SK-N-SH (cell line): ENCODE measurements around the gene ARFRP1. TPM values are rescaled to one million over a fixed set of nuclear protein-coding genes. Genes with fewer than 3 reads are reported as not detected.

Experiments used
- CTCF ChIA-PET: fragments of 300-600, 350-600 bp; formaldehyde crosslinking; extraction: SDS; loops from one replicate; lab custom pipeline; 2021; lab: Yijun Ruan, JAX
- POLR2A ChIA-PET: fragments of 350-600 bp; sonication (Branson Sonifier 250); formaldehyde crosslinking; extraction: SDS; loops from one replicate; lab custom pipeline; 2020; ENCODE audit warnings: antibody characterized with exemption, inconsistent platforms; lab: Yijun Ruan, JAX
- DNase-seq: peaks from one replicate; pipeline ENCODE4 v3.0.0; 2012
- H2AFZ ChIP-seq: fragments of 200-600 bp; sonication (generic); 2 replicates; pipeline ENCODE4 v1.8.1; 2016; ENCODE audit warnings: antibody characterized with exemption, mild to moderate bottlenecking, low read depth
- H3F3A ChIP-seq: fragments of 200-600 bp; sonication (generic); replicated peaks from 2 replicates; pipeline ENCODE3; 2016; ENCODE audit warnings: antibody characterized with exemption, mild to moderate bottlenecking; ENCODE audit not compliant: insufficient read depth
- H3K27ac ChIP-seq, 2 experiments: fragments of 200-500 bp in 1 of 2; fragments of 200-600 bp in 1 of 2; sonication (Bioruptor generic) in 1 of 2; sonication (generic), shearing (Covaris generic) in 1 of 2; 2 replicates each; pipeline versions ENCODE4 v1.5.1 to v1.6.1; 2014 to 2016; ENCODE audit warnings: low read depth in 2 of 2, inconsistent platforms in 1 of 2, low read length in 1 of 2, mild to moderate bottlenecking in 1 of 2, mixed read lengths in 1 of 2
- H3K27me3 ChIP-seq: fragments of 200-600 bp; sonication (generic), shearing (Covaris generic); 2 replicates; pipeline ENCODE4 v1.6.1; 2016; ENCODE audit warnings: mixed run types; ENCODE audit not compliant: insufficient read depth
- H3K36me3 ChIP-seq, 2 experiments: fragments of 200-500 bp in 1 of 2; fragments of 200-600 bp in 1 of 2; sonication (Bioruptor generic) in 1 of 2; sonication (generic) in 1 of 2; replicated peaks in 1 of 2; 2 replicates each; pipeline versions ENCODE3 to v1.5.1; 2014 to 2016; ENCODE audit warnings: low read length in 1 of 2, mild to moderate bottlenecking in 1 of 2; ENCODE audit not compliant: insufficient read depth in 2 of 2, control insufficient read depth in 1 of 2
- H3K4me1 ChIP-seq, 2 experiments: fragments of 200-500 bp in 1 of 2; fragments of 200-600 bp in 1 of 2; sonication (Bioruptor generic) in 1 of 2; sonication (generic), shearing (Covaris generic) in 1 of 2; 2 replicates each; pipeline versions ENCODE4 v1.5.1 to v1.6.1; 2014 to 2016; ENCODE audit warnings: low read depth in 1 of 2, low read length in 1 of 2, mixed run types in 1 of 2; ENCODE audit not compliant: insufficient read depth in 2 of 2, control insufficient read depth in 1 of 2
- H3K4me2 ChIP-seq: fragments of 200-600 bp; sonication (generic), shearing (Covaris generic); 2 replicates; pipeline ENCODE4 v1.6.1; 2017; ENCODE audit warnings: mixed run types
- H3K4me3 ChIP-seq, 2 experiments: fragments of 200-500 bp in 1 of 2; fragments of 200-600 bp in 1 of 2; sonication (Bioruptor generic) in 1 of 2; sonication (generic), shearing (Covaris generic) in 1 of 2; 2 replicates each; pipeline versions ENCODE4 v1.5.1 to v1.8.1; 2014 to 2016; ENCODE audit warnings: low read depth in 2 of 2, inconsistent platforms in 1 of 2, low read length in 1 of 2, mild to moderate bottlenecking in 1 of 2, mixed read lengths in 1 of 2, moderate library complexity in 1 of 2
- H3K79me2 ChIP-seq: fragments of 200-600 bp; sonication (generic); 2 replicates; pipeline ENCODE4 v1.8.1; 2017; ENCODE audit warnings: mild to moderate bottlenecking; ENCODE audit not compliant: insufficient read depth
- H3K9ac ChIP-seq: fragments of 200-600 bp; sonication (generic); 2 replicates; pipeline ENCODE4 v1.6.1; 2017; ENCODE audit warnings: mixed run types
- H3K9me2 ChIP-seq: fragments of 200-600 bp; sonication (generic); 2 replicates; pipeline ENCODE4 v1.6.1; 2017; ENCODE audit warnings: mixed run types
- H3K9me3 ChIP-seq: fragments of 200-600 bp; sonication (generic); 2 replicates; pipeline ENCODE4 v1.6.1; 2017; ENCODE audit warnings: mixed run types, mild to moderate bottlenecking, moderate library complexity
- H4K20me1 ChIP-seq: fragments of 200-600 bp; sonication (generic); 2 replicates; pipeline ENCODE4 v1.6.1; 2017; ENCODE audit warnings: mild to moderate bottlenecking, mixed run types; ENCODE audit not compliant: insufficient read depth
- CHD2 ChIP-seq: fragments of 150-350 bp; IDR thresholded peaks from 2 replicates; pipeline ENCODE4 v1.6.1; 2018; ENCODE audit warnings: low read length; ENCODE audit not compliant: partially characterized antibody
- EP300 ChIP-seq, 2 experiments: IDR thresholded peaks; 2 replicates each; pipeline versions ENCODE4 v1.4.0 to v1.6.1; 2012; ENCODE audit warnings: borderline replicate concordance in 1 of 2, low read depth in 1 of 2, low read length in 1 of 2
- EZH2phosphoT487 ChIP-seq: fragments of 200-600 bp; sonication (generic); IDR thresholded peaks from 2 replicates; pipeline ENCODE4 v1.6.1; 2017; ENCODE audit warnings: low read depth, mixed run types, mild to moderate bottlenecking, antibody characterized with exemption, moderate library complexity, borderline replicate concordance
- FOXJ3 ChIP-seq: sonication (generic); formaldehyde crosslinking; IDR thresholded peaks from 2 replicates; pipeline ENCODE4 v1.5.1; 2020; ENCODE audit warnings: mild to moderate bottlenecking, missing genetic modification reagents
- FOXM1 ChIP-seq: IDR thresholded peaks from 2 replicates; pipeline ENCODE4 v1.4.0; 2012; ENCODE audit warnings: low read depth, mild to moderate bottlenecking
- JUND ChIP-seq: IDR thresholded peaks from 2 replicates; pipeline ENCODE4 v1.4.0; 2012
- MEF2A ChIP-seq: IDR thresholded peaks from 2 replicates; pipeline ENCODE4 v1.4.0; 2012; ENCODE audit warnings: low read depth, borderline replicate concordance
- NFIC ChIP-seq: IDR thresholded peaks from 2 replicates; pipeline ENCODE4 v1.4.0; 2012; ENCODE audit warnings: borderline replicate concordance
- POLR2AphosphoS5 ChIP-seq: IDR thresholded peaks from 2 replicates; pipeline ENCODE4 v1.6.1; 2012; ENCODE audit warnings: low read depth, low read length
- RCOR1 ChIP-seq: fragments of 150-350 bp; IDR thresholded peaks from 2 replicates; pipeline ENCODE4 v1.6.1; 2017; ENCODE audit warnings: antibody characterized with exemption, low read length
- RXRA ChIP-seq: IDR thresholded peaks from 2 replicates; pipeline ENCODE4 v1.4.0; 2012; ENCODE audit warnings: low read depth, mild to moderate bottlenecking, borderline replicate concordance
- SMC3 ChIP-seq: IDR thresholded peaks from 2 replicates; pipeline ENCODE4 v1.6.1; 2012; ENCODE audit warnings: low read depth, low read length, improper control_type of control experiment
- TAF1 ChIP-seq: IDR thresholded peaks from 2 replicates; pipeline ENCODE4 v1.6.1; 2012; ENCODE audit warnings: low read depth, mild to moderate bottlenecking, low read length, moderate library complexity, borderline replicate concordance
- TCF12 ChIP-seq: IDR thresholded peaks from 2 replicates; pipeline ENCODE4 v1.4.0; 2012
- WGBS: methylation state at CpG from one replicate; pipeline ENCODE4 v1.1.6; 2017; ENCODE audit warnings: low lambda C conversion rate; 5-methylcytosine and 5-hydroxymethylcytosine counted together
- polyA plus RNA-seq, 3 experiments: library from polyadenylated mRNA; depleted of rRNA; stranded (reverse); fragments of >200 nt; gene quantifications; 2 replicates each; pipeline ENCODE4 v1.2.3, GENCODE V29; 2012
- TF ChIP-seq, protein P1 (sequence below): IDR thresholded peaks from 2 replicates; pipeline ENCODE4 v1.4.0; 2012; ENCODE audit warnings: low read depth, borderline replicate concordance
- TF ChIP-seq, protein P2 (sequence below): IDR thresholded peaks from 2 replicates; pipeline ENCODE4; 2012
- TF ChIP-seq, protein P3 (sequence below): IDR thresholded peaks from 2 replicates; pipeline ENCODE4 v1.4.0; 2012; ENCODE audit warnings: low read depth, borderline replicate concordance
- TF ChIP-seq, protein P4 (sequence below): IDR thresholded peaks from 2 replicates; pipeline ENCODE4 v1.4.0; 2012; ENCODE audit warnings: low read depth
- TF ChIP-seq, protein P5 (sequence below): fragments of 150-350 bp; IDR thresholded peaks from 2 replicates; pipeline ENCODE4 v1.6.1; 2017; ENCODE audit warnings: antibody characterized with exemption, low read length, low read depth, borderline replicate concordance

The ARFRP1 gene
- polyA plus RNA-seq, 1 of the 3 experiments (the other 2 are of a cell fraction), result 72.8 TPM

DNA sequence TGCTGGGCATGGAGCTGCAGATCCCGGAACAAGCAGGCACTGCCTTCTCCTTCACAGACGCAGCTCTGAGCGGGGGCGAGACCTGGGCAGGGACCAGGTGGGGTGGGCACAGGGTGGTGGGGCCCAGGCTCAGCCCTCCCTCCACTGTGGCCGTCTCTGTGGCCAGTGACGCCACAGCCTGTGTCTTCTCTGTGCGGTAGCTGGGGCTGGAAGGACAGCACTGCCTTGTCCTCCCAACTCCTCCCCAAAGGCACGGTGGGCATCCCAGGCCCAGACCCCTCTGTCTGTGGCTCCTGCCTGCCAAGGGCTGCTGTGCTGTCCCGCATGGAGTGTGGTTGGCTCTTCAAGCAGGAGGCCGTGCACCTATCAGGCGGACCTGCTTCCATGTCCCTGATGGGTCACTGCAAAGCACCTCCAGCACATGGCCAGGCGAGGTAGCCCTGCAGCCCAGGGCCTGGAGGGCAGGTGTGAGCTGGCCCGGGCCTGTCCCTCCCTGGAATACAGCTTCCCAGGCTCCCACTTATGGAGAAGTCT, 26.1 kb downstream of the ARFRP1 start:
- H3K9me2 ChIP-seq, result no peaks in the 10 kb centered on the region
- POLR2A ChIA-PET, result no interaction called here
- no peaks in the 10 kb centered on the region for H3K79me2 ChIP-seq
- H3F3A ChIP-seq, result peaks cover 12% of the 10 kb centered on the region
- no peaks in the 10 kb centered on the region for H3K27me3 ChIP-seq
- no peaks in the 10 kb centered on the region for H4K20me1 ChIP-seq
- H3K9ac ChIP-seq, result no peak overlapping the region
- H3K9me3 ChIP-seq, result no peaks in the 10 kb centered on the region
- H3K4me2 ChIP-seq, result 0 out of 2 replicates have a peak overlapping the region, but pooled peaks have one; percentile 54
- H2AFZ ChIP-seq, result no peak overlapping the region
- CTCF ChIA-PET, result interaction anchor here (0.6 kb wide), 1 partner anchor 94 kb away, joined by 3 read pairs; no protein-coding TSS in a partner anchor
- DNase-seq, result no peak
- H3K4me3 ChIP-seq, result no peak overlapping the region
- H3K36me3 ChIP-seq, result peaks cover 5 to 6% of the 10 kb centered on the region in 2 experiments
- TF ChIP-seq MEF2A, result no peak
- no peak for TF ChIP-seq EP300 (IDR thresholded peaks at IDR 0.05; ENCODE audit: borderline replicate concordance in 1 of 2, low read depth in 1 of 2, low read length in 1 of 2)
- TF ChIP-seq TAF1, result no peak
- TF ChIP-seq JUND, result no peak
- no peak for TF ChIP-seq CHD2
- no peak for TF ChIP-seq POLR2AphosphoS5
- no peak for TF ChIP-seq EZH2phosphoT487
- TF ChIP-seq SMC3, result no peak
- TF ChIP-seq, protein P1, sequence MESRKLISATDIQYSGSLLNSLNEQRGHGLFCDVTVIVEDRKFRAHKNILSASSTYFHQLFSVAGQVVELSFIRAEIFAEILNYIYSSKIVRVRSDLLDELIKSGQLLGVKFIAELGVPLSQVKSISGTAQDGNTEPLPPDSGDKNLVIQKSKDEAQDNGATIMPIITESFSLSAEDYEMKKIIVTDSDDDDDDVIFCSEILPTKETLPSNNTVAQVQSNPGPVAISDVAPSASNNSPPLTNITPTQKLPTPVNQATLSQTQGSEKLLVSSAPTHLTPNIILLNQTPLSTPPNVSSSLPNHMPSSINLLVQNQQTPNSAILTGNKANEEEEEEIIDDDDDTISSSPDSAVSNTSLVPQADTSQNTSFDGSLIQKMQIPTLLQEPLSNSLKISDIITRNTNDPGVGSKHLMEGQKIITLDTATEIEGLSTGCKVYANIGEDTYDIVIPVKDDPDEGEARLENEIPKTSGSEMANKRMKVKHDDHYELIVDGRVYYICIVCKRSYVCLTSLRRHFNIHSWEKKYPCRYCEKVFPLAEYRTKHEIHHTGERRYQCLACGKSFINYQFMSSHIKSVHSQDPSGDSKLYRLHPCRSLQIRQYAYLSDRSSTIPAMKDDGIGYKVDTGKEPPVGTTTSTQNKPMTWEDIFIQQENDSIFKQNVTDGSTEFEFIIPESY, result no peak
- H3K27ac ChIP-seq, result peak overlapping the region; percentile 54 to 73
- peaks cover 0 to 16% of the 10 kb centered on the region in 2 experiments; a peak in 3 of 4 replicates for H3K4me1 ChIP-seq
- 95% methylated on average over 7 of the region's 13 CpGs for WGBS

DNA sequence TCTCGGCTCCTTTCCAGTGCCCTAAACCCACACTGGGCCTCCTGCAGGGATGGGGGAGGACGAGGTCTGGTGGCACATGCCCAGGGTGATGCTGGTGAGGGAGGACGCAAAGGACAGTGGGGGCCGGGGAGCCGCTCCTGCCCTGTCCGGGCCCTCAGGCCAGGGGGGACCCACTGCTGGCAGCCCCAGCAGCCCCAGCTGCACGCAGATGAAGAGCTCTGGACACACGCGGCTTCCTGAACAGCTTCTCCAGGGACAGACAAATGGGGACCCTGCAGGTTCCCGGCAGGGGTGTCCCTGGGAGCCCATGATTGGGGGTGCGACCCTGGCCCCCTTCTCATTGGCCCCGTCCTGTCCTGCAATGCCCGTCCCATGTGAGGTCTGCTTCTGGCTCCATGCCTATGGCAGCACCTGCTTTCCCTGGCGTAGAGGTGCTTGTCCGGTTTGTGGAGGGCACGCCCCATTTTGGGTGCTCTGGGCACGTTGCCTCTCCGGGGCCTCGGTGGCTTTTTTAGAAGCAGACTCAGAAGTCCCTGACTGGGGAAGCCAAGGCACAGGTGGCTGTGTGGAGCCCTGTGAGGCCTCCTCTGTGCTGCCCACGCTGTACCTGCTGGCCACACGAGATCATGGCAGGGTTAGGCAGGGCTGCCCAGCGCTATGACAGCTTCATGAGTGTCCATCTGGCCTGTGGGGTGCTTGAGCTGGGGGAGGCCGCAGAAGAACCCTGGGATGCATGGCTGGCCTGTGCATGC, 26.7 kb downstream of the ARFRP1 start:
- ChIA-PET POLR2A (no interaction called here), CTCF (interaction anchor here (0.6 kb wide), 1 partner anchor 94 kb away, joined by 3 read pairs; no protein-coding TSS in a partner anchor)
- H3K4me2 ChIP-seq, result no peak overlapping the region
- peaks cover 0 to 16% of the 10 kb centered on the region in 2 experiments; a peak in 3 of 4 replicates for H3K4me1 ChIP-seq
- peaks cover 5 to 6% of the 10 kb centered on the region in 2 experiments for H3K36me3 ChIP-seq
- peaks cover 12% of the 10 kb centered on the region for H3F3A ChIP-seq
- H3K79me2 ChIP-seq, result no peaks in the 10 kb centered on the region
- H3K9me3 ChIP-seq, result no peaks in the 10 kb centered on the region
- H4K20me1 ChIP-seq, result no peaks in the 10 kb centered on the region
- no peak overlapping the region for H3K4me3 ChIP-seq
- peak overlapping the region in 1 of 2 experiments; percentile 73; a peak in 2 of 4 replicates for H3K27ac ChIP-seq
- H3K9me2 ChIP-seq, result no peaks in the 10 kb centered on the region
- WGBS, result 94% methylated on average over 8 of the region's 23 CpGs
- H3K27me3 ChIP-seq, result no peaks in the 10 kb centered on the region
- no peak for DNase-seq
- no peak overlapping the region for H2AFZ ChIP-seq
- no peak overlapping the region for H3K9ac ChIP-seq
- TF ChIP-seq, protein P2, sequence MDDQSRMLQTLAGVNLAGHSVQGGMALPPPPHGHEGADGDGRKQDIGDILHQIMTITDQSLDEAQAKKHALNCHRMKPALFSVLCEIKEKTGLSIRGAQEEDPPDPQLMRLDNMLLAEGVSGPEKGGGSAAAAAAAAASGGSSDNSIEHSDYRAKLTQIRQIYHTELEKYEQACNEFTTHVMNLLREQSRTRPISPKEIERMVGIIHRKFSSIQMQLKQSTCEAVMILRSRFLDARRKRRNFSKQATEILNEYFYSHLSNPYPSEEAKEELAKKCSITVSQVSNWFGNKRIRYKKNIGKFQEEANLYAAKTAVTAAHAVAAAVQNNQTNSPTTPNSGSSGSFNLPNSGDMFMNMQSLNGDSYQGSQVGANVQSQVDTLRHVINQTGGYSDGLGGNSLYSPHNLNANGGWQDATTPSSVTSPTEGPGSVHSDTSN, result no peak
- TF ChIP-seq, protein P3, sequence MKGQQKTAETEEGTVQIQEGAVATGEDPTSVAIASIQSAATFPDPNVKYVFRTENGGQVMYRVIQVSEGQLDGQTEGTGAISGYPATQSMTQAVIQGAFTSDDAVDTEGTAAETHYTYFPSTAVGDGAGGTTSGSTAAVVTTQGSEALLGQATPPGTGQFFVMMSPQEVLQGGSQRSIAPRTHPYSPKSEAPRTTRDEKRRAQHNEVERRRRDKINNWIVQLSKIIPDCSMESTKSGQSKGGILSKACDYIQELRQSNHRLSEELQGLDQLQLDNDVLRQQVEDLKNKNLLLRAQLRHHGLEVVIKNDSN, result no peak
- TF ChIP-seq, protein P4, sequence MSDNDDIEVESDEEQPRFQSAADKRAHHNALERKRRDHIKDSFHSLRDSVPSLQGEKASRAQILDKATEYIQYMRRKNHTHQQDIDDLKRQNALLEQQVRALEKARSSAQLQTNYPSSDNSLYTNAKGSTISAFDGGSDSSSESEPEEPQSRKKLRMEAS, result no peak
- TF ChIP-seq, protein P1, result no peak
- TF ChIP-seq FOXJ3 (CRISPR knock-in tag) (no peak), FOXM1 (no peak), RCOR1 (no peak), SMC3 (no peak), NFIC (no peak), RXRA (no peak), TCF12 (no peak)
- TF ChIP-seq, protein P5, sequence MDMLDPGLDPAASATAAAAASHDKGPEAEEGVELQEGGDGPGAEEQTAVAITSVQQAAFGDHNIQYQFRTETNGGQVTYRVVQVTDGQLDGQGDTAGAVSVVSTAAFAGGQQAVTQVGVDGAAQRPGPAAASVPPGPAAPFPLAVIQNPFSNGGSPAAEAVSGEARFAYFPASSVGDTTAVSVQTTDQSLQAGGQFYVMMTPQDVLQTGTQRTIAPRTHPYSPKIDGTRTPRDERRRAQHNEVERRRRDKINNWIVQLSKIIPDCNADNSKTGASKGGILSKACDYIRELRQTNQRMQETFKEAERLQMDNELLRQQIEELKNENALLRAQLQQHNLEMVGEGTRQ, result no peak
